ENCODE results near the gene ZNF277.
"Not testable (repeated sequence)": the region's sequence is repeated elsewhere in the genome, so short reads cannot be mapped to it uniquely, and the experiment has no call there.

The ZNF277 gene

GRCh38 chr7:112390167-112390566 lies 183.7 kb downstream of the ZNF277 start:
- Histone ChIP-seq H3K4me1 (ENCODE audit: control insufficient read depth, insufficient read depth, low read length) (peaks cover 6% of the 10 kb centered on the region), H3K36me3 (ENCODE audit: insufficient read depth, low read length) (no peaks in the 10 kb centered on the region), H3K9ac (ENCODE audit: low read depth, low read length) (no peak overlapping the region), H3K27me3 (ENCODE audit: control insufficient read depth, insufficient read depth, low read length) (peaks cover 5% of the 10 kb centered on the region), H3K4me2 (ENCODE audit: low read length) (no peak overlapping the region), H3K9me3 (replicated peaks; ENCODE audit: low read length) (no peaks in the 10 kb centered on the region), H3K4me3 (ENCODE audit: low read length) (no peak overlapping the region)

DNA sequence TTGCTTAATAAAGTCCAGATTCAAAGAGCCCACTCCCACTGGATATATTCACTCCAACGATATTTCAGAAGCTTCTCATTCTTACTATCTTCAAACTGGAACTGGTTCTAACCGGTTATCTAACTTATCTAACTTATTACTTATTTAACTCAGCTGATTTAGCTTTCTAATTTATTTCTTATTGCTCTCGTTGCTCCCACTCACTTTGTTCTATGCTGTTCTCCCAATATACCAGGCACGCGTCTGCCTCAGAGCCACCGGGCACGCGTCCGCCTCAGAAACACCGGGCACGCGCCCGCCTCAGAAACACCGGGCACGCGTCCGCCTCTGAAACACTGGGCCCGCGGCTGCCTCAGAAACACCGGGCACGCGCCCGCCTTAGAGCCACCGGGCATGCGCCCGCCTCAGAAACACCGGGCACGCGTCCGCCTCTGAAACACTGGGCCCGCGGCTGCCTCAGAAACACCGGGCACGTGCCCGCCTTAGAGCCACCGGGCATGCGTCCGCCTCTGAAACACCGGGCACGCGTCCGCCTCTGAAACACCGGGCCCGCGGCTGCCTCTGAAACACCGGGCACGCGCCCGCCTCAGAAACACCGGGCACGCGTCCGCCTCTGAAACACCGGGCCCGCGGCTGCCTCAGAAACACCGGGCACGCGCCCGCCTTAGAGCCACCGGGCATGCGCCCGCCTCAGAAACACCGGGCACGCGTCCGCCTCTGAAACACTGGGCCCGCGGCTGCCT lies 184.8 kb downstream of the ZNF277 start:
- not testable (repeated sequence) for H3K27me3 ChIP-seq (ENCODE audit: control insufficient read depth, insufficient read depth, low read length); H3K9me3 ChIP-seq (replicated peaks; ENCODE audit: low read length); H3K36me3 ChIP-seq (ENCODE audit: insufficient read depth, low read length); H3K4me1 ChIP-seq (ENCODE audit: control insufficient read depth, insufficient read depth, low read length)
- peak overlapping the region; percentile 82 for H3K9ac ChIP-seq (ENCODE audit: low read depth, low read length)
- H3K4me2 ChIP-seq (ENCODE audit: low read length) = peak overlapping the region; percentile 98
- H3K4me3 ChIP-seq (ENCODE audit: low read length) = peak overlapping the region; percentile 87

DNA sequence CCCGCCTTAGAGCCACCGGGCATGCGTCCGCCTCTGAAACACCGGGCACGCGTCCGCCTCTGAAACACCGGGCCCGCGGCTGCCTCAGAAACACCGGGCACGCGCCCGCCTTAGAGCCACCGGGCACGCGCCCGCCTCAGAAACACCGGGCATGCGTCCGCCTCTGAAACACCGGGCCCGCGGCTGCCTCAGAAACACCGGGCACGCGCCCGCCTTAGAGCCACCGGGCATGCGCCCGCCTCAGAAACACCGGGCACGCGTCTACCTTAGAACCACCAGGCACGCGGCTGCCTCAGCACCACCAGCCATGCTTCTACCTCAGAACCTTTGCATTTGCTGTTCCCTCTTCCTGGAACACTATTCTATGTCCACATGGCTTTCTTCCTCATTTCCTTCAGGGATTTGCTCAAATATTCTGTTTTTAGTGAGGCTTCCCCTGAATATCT lies 185.4 kb downstream of the ZNF277 start:
- H3K36me3 ChIP-seq (ENCODE audit: insufficient read depth, low read length); H3K27me3 ChIP-seq (ENCODE audit: control insufficient read depth, insufficient read depth, low read length); H3K4me1 ChIP-seq (ENCODE audit: control insufficient read depth, insufficient read depth, low read length); H3K9me3 ChIP-seq (replicated peaks; ENCODE audit: low read length): not testable (repeated sequence)
- Histone ChIP-seq H3K4me2 (ENCODE audit: low read length) (peak overlapping the region; percentile 98), H3K9ac (ENCODE audit: low read depth, low read length) (peak overlapping the region; percentile 82), H3K4me3 (ENCODE audit: low read length) (peak overlapping the region; percentile 87)
